CD4-positive, alpha-beta T cell treated with Interleukin-6 at 100 ng/mL for 8 hours (primary cell): ENCODE results near the gene POU2F2.
"Not testable (repeated sequence)": the region's sequence is repeated elsewhere in the genome, so short reads cannot be mapped to it uniquely, and the experiment has no call there.

Experiments used
- DNase-seq: peaks from one replicate; pipeline ENCODE4 v3.0.0-alpha.2; 2020; ENCODE audit warnings: mixed read lengths, low spot score

POU2F2 gene

GRCh38 chr19:42059196-42059595 is 73.0 kb downstream of the POU2F2 start:
- no peak for DNase-seq

DNA sequence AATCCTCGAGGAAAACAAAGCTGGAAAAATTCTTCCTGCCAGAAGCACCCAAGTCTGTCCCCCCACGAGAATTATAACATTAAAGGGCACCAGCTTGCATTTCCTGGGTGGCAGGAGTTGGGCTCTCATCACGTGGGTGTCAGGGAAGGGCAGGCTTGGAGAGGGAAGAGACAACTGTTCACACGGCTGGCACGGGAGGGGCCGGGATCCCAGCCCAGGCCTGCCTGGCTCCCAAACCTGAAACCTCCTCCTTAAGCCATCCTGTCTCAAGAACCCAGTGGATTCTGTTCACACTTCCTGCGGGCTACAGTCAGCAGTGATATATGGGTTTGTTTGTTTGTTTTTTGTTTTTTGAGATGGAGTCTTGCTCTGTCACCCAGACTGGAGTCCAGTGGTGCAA is 74.4 kb downstream of the POU2F2 start:
- no peak for DNase-seq

- DNase-seq: no peak
Measured at GRCh38 chr19:42054205-42054604, 78.0 kb downstream of the POU2F2 start.

- DNase-seq: no peak
Measured at GRCh38 chr19:42053037-42053935, 79.0 kb downstream of the POU2F2 start.

DNA sequence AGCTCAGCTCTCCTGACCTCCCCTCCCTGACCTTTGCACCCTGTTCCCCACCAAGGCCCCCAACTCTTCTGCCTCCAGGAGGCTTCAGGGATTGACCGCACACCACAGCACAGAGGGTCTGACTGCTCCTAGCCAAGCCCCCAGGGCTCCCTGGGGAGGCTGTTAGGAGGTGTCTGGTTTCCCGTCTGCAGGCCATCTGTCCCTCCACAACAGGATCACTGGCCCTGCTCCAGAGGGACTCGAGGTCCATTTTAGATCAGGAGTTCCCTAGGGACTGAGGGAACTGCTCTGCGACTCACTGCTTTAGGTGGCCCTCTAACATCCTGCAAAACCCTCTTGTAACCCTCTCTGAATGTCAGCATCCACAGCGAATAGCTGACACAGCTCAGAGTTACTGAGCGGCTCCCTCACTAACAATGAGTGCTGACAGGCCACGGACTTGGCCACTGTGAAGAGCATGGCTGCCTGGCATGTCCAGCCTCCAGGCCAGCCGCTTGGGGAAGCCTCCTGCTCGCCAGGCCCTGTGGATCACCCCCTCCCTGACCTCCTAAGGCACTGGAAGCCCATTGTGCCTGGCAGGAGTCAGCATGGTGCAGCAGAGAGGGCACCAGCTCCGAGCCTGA is 79.9 kb downstream of the POU2F2 start:
- no peak for DNase-seq

DNA sequence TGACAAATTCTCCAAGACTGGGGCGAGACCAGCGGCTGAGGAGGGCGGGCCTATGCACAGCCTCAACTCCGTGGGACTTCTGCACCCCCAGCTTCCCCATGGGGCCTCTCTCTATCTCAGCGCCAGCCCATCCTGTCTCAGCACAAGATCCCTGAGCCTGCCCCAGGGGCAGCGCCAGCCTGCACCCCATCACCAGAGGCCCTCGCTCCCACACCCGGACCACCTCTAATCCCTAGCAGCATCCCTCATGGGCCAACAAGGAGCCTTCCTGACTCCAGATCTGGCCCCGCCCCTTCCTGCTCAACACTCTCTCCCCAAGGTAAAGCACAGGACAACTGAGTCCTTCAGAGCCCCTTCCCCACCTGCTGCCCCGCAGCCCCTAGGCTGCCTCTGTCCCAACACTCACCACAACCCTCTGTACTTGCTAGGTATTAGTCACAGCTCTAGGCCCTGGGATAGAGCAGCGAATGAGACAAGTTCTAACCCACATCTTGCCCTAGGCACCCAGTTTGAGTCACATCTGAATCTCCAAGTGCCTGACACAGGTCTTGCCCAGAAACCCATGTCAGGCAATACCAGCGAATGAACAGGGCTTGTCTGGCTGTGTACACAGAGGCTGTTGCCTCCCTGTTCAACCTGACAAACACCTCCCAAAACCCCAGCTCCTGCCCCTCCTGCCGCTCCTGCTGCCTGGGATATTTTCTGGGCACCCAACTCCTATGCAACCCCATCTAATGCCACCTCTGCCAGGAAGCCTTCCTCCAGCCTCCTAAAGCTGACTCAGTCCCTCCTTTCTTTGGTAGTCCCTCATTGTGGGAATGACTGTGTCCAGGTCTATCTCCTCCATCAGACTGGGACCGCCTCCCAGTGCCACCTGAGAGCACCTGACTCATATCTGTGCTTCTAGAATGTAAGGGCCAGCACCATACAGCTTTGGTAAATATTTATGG is 80.8 kb downstream of the POU2F2 start:
- no peak for DNase-seq

DNA sequence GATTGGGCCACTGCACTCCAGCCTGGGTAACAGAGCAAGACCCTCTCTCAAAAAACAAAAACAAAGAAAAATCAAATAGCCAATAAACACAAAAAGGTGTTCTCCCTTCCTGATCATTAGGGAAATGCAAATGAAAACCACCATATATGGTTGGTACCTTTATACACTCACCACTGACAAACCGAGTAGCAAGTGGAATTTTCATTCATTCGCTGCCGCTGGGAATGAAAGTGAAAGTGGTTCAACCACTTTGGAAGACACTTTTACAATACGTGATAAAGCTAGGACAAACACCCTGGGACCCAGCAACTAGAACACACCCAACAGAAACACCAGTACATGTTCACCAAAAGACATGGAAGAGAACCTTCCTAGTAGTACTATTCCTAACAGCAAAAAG is 83.3 kb downstream of the POU2F2 start:
- DNase-seq: no peak

DNA sequence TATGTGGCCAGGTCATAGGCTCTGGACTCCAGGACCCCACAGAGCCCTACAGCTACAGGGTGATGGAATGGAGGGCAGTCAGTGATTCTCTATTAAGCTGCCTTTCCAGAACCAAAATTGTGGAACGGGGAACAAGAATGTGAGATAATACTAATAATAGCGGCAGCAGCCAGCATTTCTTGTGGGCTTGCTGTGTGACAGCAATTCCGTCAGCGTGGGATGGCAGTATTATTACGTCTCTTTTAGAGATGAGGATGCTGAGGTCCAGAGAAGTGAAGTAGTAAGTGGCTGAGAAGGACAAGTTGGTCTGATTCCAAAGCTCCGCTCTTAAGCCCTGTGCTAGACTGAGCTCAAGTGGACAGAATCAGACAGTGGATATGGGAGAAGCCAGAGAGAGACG is 86.7 kb downstream of the POU2F2 start:
- DNase-seq: no peak

DNA sequence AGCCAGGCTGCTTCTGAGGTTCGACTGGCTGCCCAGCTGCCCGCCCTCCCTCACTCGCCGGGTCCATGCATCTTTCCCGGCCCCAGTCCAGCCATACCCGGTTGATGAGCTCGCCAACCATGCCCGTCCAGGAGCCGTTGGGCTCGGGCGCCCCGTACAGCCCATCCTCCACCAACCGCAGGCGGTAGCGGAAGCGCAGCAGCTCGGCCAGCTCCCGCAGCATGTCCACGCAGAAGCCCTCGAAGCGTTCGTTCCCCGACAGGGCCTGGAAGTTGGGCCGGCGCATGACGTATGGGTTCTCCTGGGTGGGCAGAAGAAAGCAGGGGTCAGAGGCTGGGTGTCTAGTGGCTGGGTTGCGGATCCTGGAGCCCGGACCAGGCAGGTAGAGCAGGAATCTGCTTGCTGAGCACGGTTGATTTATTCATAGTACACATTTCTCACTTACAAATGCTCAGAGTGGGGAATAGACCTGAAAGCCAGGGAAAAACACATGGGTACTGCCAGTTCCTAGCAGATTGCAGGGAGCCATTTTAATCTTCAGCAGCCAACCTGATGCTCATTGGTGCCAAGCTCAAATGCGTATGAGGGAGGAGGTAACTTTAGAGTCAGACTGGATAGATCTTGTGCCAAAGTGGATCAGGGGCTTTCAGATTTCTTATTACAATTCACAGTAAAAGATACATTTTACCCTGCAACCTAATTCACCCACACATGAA is 89.6 kb downstream of the POU2F2 start:
- DNase-seq: no peak

GRCh38 chr19:42040491-42040890 is 91.8 kb downstream of the POU2F2 start:
- not testable (repeated sequence) for DNase-seq

- no peak for DNase-seq
Measured at GRCh38 chr19:42040031-42040430, 92.2 kb downstream of the POU2F2 start.

DNA sequence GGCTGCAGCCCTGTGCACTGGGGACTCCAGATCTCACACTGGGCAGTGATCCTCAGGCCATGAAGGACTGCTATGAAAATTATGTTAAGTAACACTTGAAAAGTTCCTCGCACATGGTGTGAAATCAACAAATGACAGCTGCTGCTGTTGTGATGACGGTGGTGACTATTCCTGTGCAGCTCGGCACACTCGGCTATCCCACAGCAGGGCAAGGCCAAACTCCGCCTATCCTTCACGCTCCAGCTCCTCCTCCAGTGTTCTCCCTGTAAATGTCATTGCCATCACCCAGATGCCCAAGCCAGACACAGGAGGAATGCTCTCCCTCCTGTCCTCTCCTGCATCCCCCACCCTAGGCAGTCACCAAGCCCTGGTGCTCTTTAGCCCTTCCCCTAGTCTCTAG is 93.6 kb downstream of the POU2F2 start:
- no peak for DNase-seq

DNA sequence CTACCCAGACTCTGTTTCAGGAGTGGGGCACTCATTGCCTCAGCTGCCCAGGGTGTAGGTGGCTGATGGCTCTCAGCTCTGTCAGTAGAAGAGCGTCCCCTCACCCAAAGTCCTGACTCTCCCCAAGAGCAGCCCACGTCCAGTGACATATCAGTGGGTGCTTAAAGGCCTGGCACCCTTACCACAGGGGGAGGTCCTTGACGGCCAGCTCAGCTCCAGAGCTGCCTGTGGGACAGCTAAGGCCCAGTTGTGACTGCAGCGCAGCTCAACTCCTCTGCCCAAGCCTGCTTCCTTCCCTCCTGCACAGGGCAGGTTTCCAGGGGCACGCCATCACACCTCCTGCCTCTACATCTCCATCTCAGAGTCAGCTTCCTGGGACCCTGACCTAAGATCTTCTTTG is 94.6 kb downstream of the POU2F2 start:
- no peak for DNase-seq
